HG03095 (cell line): ENCODE results near the gene TEKT5.

Experiments used
- ATAC-seq: cut with Tn5 transposase; IDR thresholded peaks from one replicate; pipeline ENCODE4 v1.9.1; 2021; ENCODE audit warnings: moderate library complexity; ENCODE audit not compliant: unreplicated experiment

Gene TEKT5

GRCh38 chr16:10611825-10612342, 82.8 kb downstream of the TEKT5 start:
- no peak for ATAC-seq

- ATAC-seq, result no peak
These were observed 84.1 kb downstream of the TEKT5 start for GRCh38 chr16:10610499-10611184.

- ATAC-seq, result no peak
These were observed 85.3 kb downstream of the TEKT5 start for GRCh38 chr16:10609402-10609774.

- no peak for ATAC-seq
These were observed 85.9 kb downstream of the TEKT5 start for GRCh38 chr16:10608687-10609401.

GRCh38 chr16:10607157-10607556, 87.6 kb downstream of the TEKT5 start:
- ATAC-seq, result no peak

GRCh38 chr16:10606607-10607006, 88.1 kb downstream of the TEKT5 start:
- no peak for ATAC-seq

GRCh38 chr16:10605636-10606035, 89.1 kb downstream of the TEKT5 start:
- no peak for ATAC-seq

- ATAC-seq, result no peak
These were observed 93.0 kb downstream of the TEKT5 start for GRCh38 chr16:10601444-10602408.

- no peak for ATAC-seq
These were observed 93.8 kb downstream of the TEKT5 start for GRCh38 chr16:10600782-10601443.

GRCh38 chr16:10599626-10600025, 95.1 kb downstream of the TEKT5 start:
- ATAC-seq, result no peak

- ATAC-seq, result no peak
These were observed 96.6 kb downstream of the TEKT5 start for GRCh38 chr16:10598157-10598556.

GRCh38 chr16:10597187-10597601, 97.5 kb downstream of the TEKT5 start:
- ATAC-seq, result no peak

- ATAC-seq, result no peak
These were observed 100.3 kb downstream of the TEKT5 start for GRCh38 chr16:10594312-10594950.

- no peak for ATAC-seq
These were observed 102.1 kb downstream of the TEKT5 start for GRCh38 chr16:10592611-10593010.

GRCh38 chr16:10590342-10590741, 104.4 kb downstream of the TEKT5 start:
- ATAC-seq, result no peak

GRCh38 chr16:10589109-10589508, 105.6 kb downstream of the TEKT5 start:
- no peak for ATAC-seq

- ATAC-seq, result no peak
These were observed 107.1 kb downstream of the TEKT5 start for GRCh38 chr16:10587622-10588021.

- no peak for ATAC-seq
These were observed 109.7 kb downstream of the TEKT5 start for GRCh38 chr16:10584981-10585438.

GRCh38 chr16:10583269-10583668, 111.5 kb downstream of the TEKT5 start:
- no peak for ATAC-seq

- no peak for ATAC-seq
These were observed 113.2 kb downstream of the TEKT5 start for GRCh38 chr16:10581507-10581906.
